HG03460 (cell line): ENCODE results near the gene ABCB7.
"Not testable (repeated sequence)": the region's sequence is repeated elsewhere in the genome, so short reads cannot be mapped to it uniquely, and the experiment has no call there.

Experiments used
- ATAC-seq: cut with Tn5 transposase; IDR thresholded peaks from one replicate; pipeline ENCODE4 v1.9.1; 2021; ENCODE audit not compliant: unreplicated experiment

Gene ABCB7

DNA sequence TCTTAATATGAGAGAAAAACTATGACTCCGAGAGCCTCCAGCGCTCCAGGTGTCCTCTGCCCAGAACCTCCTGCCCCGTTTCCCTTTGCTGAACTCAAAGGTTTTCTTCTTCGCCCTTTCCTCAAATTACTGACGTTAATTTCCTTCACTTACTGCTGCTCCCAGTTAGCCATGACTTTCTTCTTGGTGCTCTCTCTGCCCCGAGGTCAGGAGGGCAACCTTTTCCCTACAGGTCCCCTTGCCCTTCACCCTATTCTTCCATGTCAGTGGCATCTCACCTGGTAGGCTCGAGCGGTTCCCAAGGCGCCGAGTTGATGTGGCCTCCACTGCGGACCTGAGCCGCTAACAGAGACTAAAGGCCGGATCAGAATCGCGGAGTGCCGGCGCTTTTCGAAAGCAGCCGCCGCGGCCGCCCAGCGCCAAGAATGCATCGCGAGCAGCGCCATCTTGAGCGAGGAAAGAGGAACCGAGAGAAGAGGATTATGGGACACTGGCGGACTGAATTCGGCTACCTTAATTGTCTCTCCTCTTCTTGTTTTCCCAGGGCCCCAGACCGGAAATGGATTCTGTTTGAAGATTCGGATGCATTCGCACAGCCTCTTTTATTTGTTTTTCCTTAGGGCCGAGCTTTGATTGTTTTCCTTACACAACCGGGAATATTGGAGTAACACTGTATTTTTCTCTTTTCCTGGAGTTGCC lies at the start of gene ABCB7:
TSS of gene ABCB7 (minus strand) at position 457 of the 699 bp plus-strand sequence. CDS start at position 446, 11 bp downstream.
- peak; percentile 85 for ATAC-seq

DNA sequence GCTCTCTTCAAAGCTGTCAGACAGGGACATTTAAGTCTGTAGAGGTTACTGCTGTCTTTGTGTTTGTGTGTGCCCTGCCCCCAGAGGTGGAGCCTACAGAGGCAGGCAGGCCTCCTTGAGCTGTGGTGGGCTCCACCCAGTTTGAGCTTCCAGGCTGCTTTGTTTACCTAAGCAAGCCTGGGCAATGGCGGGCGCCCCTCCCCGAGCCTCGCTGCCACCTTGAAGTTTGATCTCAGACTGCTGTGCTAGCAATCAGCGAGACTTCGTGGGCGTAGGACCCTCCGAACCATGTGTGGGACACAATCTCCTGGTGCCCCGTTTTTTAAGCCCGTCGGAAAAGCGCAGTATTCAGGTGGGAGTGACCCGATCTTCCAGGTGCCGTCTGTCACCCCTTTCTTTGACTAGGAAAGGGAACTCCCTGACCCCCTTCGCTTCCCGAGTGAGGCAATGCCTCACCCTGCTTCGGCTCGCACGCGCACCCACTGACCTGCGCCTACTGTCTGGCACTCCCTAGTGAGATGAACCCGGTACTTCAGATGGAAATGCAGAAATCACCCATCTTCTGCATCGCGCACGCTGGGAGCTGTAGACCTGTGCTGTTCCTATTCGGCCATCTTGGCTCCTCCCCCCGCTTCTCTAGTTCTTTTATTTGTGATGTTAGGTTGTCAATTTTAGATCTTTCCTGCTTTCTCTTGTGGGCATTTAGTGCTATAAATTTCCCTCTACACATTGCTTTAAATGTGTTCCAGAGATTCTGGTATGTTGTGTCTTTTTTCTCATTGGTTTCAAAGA lies 32.5 kb upstream of the ABCB7 start:
- not testable (repeated sequence) for ATAC-seq

DNA sequence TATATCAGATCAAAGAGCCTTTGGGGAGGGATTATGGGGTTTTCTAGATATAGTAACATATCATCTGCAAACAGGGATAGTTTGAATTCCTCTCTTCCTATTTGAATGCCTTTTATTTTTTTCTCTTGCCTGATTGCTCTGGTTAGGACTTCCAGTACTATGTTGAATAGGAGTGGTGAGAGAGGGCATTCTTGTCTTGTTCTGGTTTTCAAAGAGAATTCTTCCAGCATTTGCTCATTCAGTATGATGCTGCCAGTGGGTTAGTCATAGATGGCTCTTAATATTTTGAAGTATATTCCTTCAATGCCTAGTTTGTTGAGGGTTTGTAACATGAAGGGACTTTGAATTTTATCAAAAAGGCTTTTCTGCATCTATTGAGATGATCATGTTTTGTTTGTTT lies 25.6 kb upstream of the ABCB7 start:
- no peak for ATAC-seq

DNA sequence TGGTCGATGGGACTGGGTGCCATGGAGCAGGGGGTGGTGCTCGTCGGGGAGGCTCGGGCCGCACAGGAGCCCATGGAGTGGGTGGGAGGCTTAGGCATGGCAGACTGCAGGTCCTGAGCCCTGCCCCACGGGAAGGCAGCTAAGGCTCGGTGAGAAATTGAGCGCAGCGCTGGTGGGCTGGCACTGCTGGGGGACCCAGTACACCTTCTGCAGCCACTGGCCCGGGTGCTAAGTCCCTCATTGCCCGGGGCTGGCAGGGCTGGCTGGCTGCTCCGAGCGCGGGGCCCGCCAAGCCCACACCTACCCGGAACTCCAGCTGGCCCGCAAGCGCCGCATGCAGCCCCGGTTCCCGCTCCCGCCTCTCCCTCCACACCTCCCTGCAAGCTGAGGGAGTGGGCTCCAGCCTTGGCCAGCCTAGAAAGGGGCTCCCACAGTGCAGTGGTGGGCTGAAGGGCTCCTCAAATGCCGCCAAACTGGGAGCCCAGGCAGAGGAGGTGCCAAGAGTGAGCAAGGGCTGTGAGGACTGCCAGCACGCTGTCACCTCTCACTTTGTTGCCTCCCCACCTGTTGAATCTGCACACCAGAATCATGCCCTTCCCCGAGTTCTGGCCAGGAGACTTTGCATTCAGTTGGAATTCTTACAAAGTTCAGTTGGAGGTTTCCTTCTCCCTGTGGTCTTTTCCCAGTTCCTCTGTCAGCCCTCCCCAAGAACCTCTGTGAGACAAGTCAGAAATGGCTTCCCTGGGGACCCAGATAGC lies 23.6 kb upstream of the ABCB7 start:
- not testable (repeated sequence) for ATAC-seq

DNA sequence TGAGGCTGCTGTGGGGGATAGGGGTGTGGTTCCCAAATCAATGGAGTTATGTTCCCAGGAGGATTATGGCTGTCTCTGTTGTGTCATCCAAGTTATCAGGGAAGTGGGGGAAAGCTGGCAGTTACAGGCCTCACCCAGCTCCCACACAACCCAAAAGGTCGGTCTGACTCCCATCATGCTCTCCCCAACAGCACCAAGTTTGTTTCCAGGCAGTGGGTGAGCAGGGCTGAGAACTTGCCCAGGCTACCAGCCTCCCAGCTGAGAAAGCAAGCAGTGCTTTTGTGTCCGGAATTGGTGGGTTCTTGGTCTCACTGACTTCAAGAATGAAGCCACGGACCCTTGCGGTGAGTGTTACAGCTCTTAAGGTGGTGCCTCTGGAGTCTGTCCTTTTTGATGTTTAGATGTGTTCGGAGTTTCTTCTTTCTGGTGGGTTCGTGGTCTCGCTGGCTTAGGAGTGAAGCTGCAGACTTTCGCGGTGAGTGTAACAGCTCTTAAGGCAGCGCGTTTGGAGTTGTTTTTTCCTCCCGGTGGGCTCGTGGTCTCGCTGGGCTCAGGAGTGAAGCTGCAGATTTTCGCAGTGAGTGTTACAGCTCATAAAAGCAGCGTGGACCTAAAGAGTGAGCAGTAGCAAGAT lies 16.3 kb upstream of the ABCB7 start:
- ATAC-seq: not testable (repeated sequence)

DNA sequence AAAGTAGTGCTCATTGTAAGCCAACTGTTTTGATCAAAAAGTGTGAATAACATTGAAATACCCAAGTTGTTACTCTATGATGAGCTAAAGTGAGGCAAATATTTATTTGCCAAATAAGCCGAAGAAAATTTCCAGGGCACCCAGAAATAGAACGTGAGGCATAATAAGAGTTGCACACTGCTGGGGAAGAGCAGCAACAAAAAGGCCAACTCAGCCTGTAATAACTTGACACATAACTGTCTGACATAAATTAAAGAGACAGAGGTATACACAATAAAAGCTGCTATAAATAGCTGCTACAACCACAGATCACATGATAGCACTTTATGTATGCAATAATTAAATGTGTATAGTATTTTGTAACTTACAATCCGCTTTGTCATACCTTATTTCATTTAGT lies 2.0 kb upstream of the ABCB7 start:
- no peak for ATAC-seq

DNA sequence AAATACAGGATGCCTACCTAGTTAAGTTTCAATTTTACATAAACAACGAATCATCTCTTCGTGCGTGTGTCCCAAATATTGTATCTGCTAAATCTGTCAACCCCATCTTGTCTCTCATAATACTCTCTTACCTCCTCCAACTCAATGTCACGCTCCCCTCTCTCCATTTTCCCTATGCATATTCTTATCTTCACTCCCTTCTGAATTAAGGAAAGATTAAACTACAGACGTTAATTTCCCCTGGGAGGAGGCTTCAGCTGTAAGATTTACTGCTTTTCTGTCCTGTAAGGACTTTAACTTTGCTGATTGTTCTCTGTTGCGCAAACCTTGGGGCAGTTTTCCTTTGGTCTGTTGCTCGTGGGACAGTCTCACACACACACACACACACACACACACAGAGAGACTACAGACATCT lies 455 bp upstream of the ABCB7 start:
- no peak for ATAC-seq

DNA sequence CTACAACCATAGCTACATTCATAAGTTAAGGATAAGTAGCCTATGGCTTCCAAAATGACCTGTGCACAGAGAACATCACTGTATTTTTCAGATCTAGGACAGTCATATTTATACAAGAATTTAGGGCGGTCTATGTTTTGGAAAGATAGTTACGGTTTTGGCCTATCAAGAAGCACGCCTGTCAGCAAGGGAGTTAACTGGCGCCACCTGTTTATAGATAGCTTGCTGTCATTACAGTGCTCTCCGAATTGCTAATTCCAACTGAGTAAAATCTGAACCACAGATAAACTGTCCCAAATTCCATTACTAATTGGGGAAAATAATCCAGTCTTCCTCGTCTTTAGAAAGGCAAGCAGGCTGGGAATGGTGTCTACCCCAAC lies 646 bp downstream of the ABCB7 start:
- peak; percentile 48 for ATAC-seq

DNA sequence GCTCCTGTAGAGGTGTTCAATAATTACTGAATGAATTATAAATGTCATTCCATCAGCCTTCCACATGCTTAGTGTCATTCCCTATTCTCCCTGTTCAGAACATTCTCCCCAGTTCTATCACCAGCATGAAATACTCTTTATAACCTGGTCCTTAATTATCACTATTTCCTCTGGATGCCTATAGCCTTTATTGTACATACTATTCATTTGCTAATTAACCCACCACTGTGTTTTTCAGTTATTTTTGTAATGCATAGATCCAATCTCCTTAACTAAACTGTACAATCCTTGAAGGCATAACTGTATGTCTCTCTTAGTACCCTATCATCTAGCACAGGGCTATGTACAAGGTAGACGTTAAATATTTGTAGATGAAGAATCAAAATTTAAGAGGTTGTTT lies 1.2 kb downstream of the ABCB7 start:
- no peak for ATAC-seq

DNA sequence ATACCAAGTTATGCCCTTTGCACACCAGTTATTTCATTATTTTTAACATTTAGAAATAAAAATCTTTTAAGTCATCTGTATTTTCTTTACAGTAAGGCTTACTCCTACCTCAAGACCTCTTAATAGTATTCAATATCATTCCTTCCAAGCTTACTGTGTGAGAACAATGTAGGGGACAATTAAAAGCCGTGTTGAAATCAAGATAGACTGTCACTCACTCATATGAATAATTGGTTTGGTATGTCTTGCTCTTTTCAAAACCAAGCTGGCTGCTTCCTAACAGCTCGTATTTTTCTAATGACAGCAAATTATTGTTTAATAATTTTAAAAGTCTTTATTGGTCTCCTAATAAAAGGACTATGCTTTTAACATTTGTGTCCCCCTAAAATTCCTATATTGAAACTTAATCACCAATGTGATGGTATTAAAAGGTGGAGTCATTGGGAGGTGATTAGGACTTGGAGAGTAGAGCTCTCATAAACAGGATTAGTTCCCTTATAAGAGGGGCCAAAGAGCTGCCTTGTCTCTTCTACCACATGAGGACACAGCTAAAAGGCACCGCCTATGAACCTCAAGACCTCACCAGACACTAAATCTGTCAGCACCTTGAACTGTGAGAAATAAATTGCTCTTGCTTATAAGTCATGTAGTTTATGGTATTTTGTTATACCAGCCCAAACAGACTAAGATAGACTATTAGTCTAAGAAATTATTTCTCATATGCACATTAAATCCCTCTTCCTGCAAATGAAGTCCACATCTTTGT lies 4.1 kb downstream of the ABCB7 start:
- ATAC-seq: no peak

DNA sequence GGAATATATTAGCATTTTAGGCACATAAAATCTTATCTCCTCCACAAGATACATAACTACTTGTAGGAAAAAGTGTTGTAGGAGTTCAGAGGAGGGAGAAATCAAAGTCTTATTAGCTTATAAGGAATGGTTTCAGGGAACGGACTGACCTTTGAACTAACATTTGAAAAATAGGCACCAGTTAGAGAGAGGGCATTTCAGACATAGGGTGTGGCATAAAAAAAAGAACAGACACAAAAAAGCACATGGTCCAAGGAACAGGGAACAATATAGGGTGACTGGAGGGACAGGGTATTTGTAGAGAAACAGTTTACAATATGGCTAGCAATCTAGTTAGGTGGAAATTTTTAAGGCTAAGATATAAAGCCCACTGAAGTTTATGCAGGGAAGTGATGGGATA lies 6.4 kb downstream of the ABCB7 start:
- no peak for ATAC-seq

DNA sequence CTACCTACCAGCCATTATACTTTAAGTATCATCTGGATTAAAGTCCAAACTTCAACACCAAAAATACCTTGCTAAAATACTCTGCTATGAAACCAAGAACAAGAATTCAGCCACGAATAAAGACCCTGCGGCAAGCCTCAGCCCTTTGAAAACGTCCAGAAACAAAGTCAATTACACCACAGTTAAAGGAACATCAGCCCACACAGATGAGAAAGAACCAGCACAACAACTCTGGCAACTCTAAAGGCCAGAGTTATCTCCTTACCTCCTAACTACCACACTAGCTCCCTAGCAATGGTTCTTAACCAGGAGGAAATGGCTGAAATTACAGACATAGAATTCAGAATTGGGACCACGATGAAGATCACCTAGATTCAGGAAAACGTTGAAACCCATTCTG lies 23.4 kb downstream of the ABCB7 start:
- no peak for ATAC-seq

DNA sequence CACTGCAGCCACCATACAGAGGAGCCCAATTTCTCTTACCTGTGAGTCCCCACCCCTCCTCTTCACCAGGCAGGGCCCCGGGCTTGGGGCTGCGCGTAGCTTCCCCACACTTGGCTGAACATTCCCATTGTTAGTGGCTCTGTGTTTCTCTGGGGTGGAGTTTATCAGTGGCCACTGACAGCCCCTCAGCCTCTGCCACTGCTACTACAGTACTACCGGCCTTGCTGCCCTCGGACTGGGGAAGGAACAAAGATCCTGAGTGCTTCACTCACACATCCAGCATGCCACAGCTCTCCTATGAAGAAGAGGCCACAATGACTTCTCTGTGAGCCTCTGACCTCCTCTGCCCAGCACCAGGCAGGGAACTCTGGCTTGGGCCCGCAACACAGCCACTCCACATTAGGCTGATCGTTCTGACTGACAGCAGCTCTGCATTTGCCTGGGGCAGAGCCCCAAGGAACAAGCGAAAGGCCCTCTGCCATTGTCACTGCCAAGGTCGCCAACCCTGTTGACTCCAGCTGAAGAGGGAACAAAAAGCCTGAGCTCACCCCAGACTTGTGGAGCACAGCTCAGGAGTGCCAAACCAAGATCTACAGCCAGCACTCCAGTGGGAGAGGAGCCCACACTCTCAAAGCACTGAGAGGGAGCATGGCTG lies 24.0 kb downstream of the ABCB7 start:
- no peak for ATAC-seq

DNA sequence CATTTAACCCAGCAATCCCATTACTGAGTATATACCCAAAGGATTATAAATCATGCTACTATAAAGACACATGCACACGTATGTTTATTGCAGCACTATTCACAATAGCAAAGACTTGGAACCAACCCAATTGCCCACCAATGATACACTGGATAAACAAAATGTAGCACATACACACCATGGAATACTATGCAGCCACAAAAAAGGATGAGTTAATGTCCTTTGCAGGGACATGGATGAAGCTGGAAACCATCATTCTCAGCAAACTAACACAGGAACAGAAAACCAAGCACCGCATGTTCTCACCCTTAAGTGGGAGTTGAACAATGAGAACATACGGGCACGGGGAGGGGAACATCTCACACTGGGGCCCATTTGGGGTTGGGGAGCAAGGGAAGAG lies 27.0 kb downstream of the ABCB7 start:
- not testable (repeated sequence) for ATAC-seq

DNA sequence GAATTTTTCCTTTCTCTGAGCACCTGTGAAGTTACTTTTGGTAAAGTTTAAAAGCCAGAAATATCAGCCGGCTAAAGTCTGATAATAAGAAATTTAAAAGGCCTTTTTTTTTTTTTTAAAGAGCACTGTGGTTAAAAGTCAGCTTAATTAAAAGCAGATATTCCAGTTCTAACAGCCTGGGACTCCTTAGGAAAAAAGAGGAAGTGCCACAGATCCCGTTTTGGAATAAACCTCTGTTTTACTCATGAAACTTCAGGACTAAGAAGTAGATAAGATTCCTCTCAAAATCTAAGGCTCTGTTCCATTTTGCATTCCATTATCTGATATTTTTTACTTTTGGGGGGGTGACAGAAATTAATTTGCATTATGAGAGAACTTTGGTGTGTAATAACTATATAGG lies 37.8 kb downstream of the ABCB7 start:
- no peak for ATAC-seq

DNA sequence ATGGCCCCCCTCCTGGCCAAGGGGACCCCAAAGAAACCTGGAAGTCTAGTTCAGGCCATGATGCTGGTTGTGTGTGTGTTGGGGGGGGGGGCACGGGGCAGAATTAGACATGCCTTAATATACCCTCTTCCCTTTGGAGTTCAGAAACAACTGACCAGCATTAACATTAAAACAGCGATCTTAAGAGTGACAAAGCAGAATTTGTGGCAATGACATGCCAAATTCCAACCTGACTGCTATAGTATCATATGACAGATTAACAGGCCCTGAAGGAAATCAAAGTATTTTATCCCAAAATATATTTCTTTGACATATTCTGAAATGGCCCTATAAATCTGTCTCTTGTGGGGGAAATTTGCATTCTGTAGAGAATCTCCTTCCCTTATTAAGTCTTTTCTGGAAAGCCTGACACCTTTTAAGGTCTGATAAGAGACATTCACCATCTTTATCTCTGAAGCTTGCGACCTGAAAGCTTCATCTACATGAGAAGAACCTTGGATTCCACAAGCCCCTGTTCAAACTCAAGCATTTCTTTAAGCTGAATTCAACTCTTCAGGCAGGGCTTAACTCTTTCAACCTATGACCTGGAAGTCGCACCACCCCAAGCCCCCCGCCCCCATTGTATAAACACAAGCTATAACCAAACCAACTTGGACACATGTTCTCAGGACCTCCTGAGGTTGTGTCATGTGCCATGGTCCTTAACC lies 40.2 kb downstream of the ABCB7 start:
- ATAC-seq: no peak

DNA sequence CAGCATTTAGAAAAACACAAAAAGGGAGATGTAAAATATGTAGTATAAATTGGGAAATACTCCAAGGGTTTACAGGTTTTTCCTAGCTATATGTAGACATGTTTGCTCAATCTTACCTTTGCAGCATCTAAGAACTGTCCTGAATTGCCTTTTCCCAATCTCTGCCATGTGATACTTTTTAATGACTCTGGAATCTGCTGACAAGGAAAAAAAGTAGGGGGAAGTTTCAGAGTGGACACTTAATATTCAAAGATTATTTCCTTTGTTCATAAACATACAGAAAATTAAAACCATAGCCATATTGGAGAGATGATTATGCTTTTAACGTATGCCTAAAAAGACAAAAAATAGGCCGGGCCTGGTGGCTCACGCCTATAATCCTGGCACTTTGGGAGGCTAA lies 41.4 kb downstream of the ABCB7 start:
- ATAC-seq: no peak

DNA sequence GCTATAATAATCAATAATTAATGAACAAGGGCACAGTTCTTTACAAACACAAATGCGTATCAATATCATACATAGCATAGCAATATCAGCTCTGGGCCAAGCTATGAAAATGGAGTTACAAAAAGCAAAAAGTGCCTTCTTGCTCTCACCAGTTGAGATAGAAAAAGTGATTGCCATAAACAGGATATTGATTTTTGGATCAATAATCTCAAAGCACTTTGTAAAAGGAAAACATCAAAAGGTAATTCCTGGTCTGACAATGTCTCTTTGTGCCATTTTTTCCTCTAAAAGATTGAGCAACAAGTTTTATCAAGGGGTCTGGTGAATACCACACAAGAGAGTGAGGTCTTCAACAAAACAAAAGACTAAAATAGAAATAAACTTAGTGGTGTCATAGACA lies 42.4 kb downstream of the ABCB7 start:
- no peak for ATAC-seq

DNA sequence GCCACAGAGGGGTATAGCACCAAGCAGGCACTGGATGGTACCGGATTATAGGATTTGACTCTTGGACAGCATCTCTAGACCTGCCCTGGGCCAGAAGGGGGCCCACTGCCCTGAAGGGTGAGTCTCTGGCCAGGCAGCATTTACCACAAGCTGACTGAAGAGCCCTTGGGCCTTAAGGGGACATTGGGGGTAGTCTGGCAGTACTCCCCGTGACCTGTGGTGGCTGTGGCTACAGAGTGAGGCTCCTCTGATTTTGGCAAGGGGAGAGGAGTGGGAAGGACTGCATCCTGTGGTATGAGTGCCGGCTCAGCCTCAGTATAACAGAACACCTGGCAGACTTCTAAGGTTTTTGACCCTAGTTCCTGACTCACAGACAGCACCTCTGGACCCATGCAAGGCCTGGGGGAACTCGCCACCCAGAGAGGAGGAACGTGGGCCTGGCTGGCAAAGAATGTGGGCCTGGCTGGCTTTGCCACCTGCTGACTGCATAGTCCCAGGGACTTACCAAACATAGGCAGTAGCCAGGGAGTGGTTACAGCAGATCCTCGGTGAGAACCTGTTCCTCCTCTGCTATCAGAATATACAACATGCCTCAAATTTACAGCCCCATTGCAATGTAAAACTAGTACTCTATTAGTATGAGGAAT lies 48.1 kb downstream of the ABCB7 start:
- no peak for ATAC-seq
